ENCODE data around the gene FBXO45. TPM values are rescaled to one million over a fixed set of nuclear protein-coding genes. Genes with fewer than 3 reads are reported as not detected.
"Not testable (repeated sequence)": the region's sequence is repeated elsewhere in the genome, so short reads cannot be mapped to it uniquely, and the experiment has no call there.

The FBXO45 gene
- total RNA-seq, 2 experiments from 2014 or later = 19.7 TPM

- Mint-ChIP-seq H3K4me3 (no peak overlapping the region), H3K4me1 (peaks cover 25% of the 10 kb centered on the region), H3K27me3 (peaks cover 6% of the 10 kb centered on the region), H3K27ac (no peak overlapping the region), H3K9me3 (peaks cover 2% of the 10 kb centered on the region), H3K36me3 (ENCODE audit: low read depth) (no peaks in the 10 kb centered on the region)
- peak; percentile 63 for DNase-seq
- ChIA-PET POLR2A (interaction anchor here (0.9 to 1.4 kb wide), 4 partner anchors 27 to 338 kb away, joined by 3 to 5 read pairs (median 4); partner anchors contain the start of genes CEP19, FBXO45, NCBP2 and PIGX), CTCF (interaction anchor here (0.6 to 12.1 kb wide), 10 partner anchors 40 to 350 kb away, joined by 3 to 219 read pairs (median 4); partner anchors contain the start of gene PAK2)
Measured at GRCh38 chr3:196604548-196604947, 36.1 kb downstream of the FBXO45 start.

GRCh38 chr3:196608693-196609092, 40.2 kb downstream of the FBXO45 start:
- ChIA-PET CTCF (interaction anchor here (0.8 to 12.1 kb wide), 24 partner anchors 16 to 362 kb away, joined by 3 to 219 read pairs (median 5); partner anchors contain the start of genes FBXO45, NRROS, PAK2 and PIGX), POLR2A (interaction anchor here (1.2 to 11.7 kb wide), 11 partner anchors 23 to 334 kb away, joined by 3 to 177 read pairs (median 9); partner anchors contain the start of genes CEP19, FBXO45, NCBP2 and NRROS)
- H3K27me3 Mint-ChIP-seq = peaks cover 6% of the 10 kb centered on the region
- H3K27ac Mint-ChIP-seq = no peak overlapping the region
- peaks cover 3% of the 10 kb centered on the region for H3K36me3 Mint-ChIP-seq (ENCODE audit: low read depth)
- H3K4me1 Mint-ChIP-seq = peaks cover 53% of the 10 kb centered on the region
- no peak for DNase-seq
- no peaks in the 10 kb centered on the region for H3K9me3 Mint-ChIP-seq
- H3K4me3 Mint-ChIP-seq = no peak overlapping the region

DNA sequence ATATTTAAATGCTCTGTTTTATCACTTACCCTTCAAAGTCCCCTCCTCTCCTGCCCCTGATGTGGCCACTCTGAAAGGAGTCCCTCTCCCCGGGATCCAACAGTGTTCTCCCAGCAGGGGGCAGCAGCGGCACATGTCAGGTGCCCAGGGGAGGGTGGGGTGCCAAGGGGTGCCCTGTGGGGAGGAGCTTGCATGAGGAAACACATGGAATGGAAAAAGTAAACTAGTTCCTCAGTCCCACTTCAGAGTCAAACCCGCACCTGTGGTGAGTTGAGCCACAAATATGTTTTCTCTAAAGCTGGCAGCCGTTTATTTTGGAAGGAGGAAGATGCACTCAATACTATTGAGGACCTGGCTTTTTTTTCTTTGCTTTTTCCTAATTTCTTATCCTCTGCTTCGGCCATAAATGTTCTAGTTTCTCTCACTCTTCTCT, 40.9 kb downstream of the FBXO45 start:
- peaks cover 3% of the 10 kb centered on the region for H3K36me3 Mint-ChIP-seq (ENCODE audit: low read depth)
- ChIA-PET POLR2A (interaction anchor here (0.9 to 11.7 kb wide), 17 partner anchors 11 to 333 kb away, joined by 3 to 177 read pairs (median 6); partner anchors contain the start of genes CEP19, FBXO45, NCBP2 and NRROS), CTCF (interaction anchor here (0.6 to 12.1 kb wide), 40 partner anchors 9 to 361 kb away, joined by 3 to 219 read pairs (median 4); partner anchors contain the start of genes CEP19, FBXO45, NCBP2 and NRROS)
- DNase-seq = peak; percentile 95
- H3K27ac Mint-ChIP-seq = peak overlapping the region; percentile 81
- peaks cover 6% of the 10 kb centered on the region for H3K27me3 Mint-ChIP-seq
- peaks cover 54% of the 10 kb centered on the region for H3K4me1 Mint-ChIP-seq
- no peaks in the 10 kb centered on the region for H3K9me3 Mint-ChIP-seq
- H3K4me3 Mint-ChIP-seq = peak overlapping the region; percentile 42

DNA sequence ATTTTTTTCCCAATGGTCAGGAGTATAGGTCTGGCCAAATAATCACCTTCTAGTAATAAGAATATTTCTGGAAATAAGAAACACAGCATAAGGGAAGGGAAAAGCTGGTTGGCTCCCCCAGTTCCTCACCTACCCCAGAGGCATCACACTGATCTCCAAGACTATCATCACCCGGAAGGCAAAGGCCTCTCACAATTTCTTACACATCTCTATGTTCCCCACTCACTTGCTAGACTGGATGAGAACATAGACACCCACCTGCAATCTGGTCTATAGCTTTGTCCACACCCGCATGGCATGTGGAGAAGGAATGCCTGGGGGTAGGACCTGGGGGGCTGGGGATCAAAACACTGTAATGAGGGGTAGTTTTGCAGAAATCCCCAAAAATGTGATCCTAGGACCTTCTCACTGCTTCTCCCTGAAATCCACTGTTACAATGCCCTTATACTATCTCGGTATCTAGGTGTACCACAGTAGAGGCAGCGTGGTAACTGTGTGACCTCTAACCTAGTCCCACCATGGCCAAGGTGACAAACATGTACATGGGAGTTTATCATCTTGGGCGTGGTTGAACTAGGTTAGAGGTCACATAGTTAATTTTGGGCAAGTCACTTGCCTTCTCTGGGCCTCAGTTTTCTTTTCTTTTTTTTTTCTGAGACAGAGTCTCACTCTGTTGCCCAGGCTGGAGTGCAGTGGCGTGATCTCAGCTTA, 41.5 kb downstream of the FBXO45 start:
- Mint-ChIP-seq H3K9me3 (no peaks in the 10 kb centered on the region), H3K27ac (peak overlapping the region; percentile 81), H3K4me1 (peaks cover 50% of the 10 kb centered on the region), H3K36me3 (ENCODE audit: low read depth) (peaks cover 3% of the 10 kb centered on the region), H3K4me3 (peak overlapping the region; percentile 42), H3K27me3 (peaks cover 6% of the 10 kb centered on the region)
- ChIA-PET POLR2A (interaction anchor here (0.9 to 11.7 kb wide), 17 partner anchors 12 to 333 kb away, joined by 3 to 177 read pairs (median 6); partner anchors contain the start of genes CEP19, FBXO45, NCBP2 and NRROS), CTCF (interaction anchor here (0.6 to 12.1 kb wide), 38 partner anchors 8 to 360 kb away, joined by 3 to 219 read pairs (median 4); partner anchors contain the start of genes CEP19, FBXO45, NCBP2 and NRROS)
- peak; percentile 63 for DNase-seq

- POLR2A ChIA-PET = interaction anchor here (0.7 to 11.7 kb wide), 14 partner anchors 10 to 358 kb away, joined by 3 to 177 read pairs (median 4); partner anchors contain the start of genes FBXO45, NCBP2, NRROS and SENP5
- H3K4me3 Mint-ChIP-seq = peak overlapping the region; percentile 58
Measured at GRCh38 chr3:196611761-196612483, 43.5 kb downstream of the FBXO45 start.

DNA sequence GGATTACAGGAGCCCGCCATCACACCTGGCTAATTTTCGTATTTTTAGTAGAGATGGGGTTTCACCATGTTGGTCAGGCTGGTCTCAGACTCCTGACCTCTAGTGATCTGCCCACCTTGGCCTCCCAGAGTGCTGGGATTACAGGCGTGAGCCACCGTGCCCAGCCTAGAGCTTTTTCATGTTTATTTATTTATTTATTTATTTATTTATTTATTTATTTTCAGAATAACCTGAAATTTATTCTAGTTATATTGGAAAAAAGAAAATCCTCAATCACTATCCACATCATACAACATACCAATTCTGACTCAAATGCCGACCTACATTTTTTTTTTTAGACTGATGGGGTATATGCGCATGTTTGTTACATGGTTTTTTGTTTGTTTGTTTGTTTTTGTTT, 46.8 kb downstream of the FBXO45 start:
- not testable (repeated sequence) for H3K27me3 Mint-ChIP-seq; H3K27ac Mint-ChIP-seq; H3K36me3 Mint-ChIP-seq (ENCODE audit: low read depth); H3K9me3 Mint-ChIP-seq; H3K4me3 Mint-ChIP-seq; DNase-seq
- POLR2A ChIA-PET = interaction anchor here (0.7 to 11.7 kb wide), 3 partner anchors 16 to 41 kb away, joined by 4 to 131 read pairs (median 9); partner anchors contain the start of gene NRROS
- CTCF ChIA-PET = interaction anchor here (0.8 to 1.5 kb wide), 3 partner anchors 9 to 16 kb away, joined by 3 read pairs; no protein-coding TSS in a partner anchor
- H3K4me1 Mint-ChIP-seq = peaks cover 43% of the 10 kb centered on the region

More at GRCh38 chr3:196611761-196612483, 43.5 kb downstream of the FBXO45 start:
- Mint-ChIP-seq H3K36me3 (ENCODE audit: low read depth) (peaks cover 3% of the 10 kb centered on the region), H3K9me3 (no peaks in the 10 kb centered on the region), H3K4me1 (peaks cover 51% of the 10 kb centered on the region), H3K27me3 (peaks cover 3% of the 10 kb centered on the region), H3K27ac (peak overlapping the region; percentile 85)
- CTCF ChIA-PET = interaction anchor here (0.7 to 12.1 kb wide), 7 partner anchors 20 to 83 kb away, joined by 3 to 219 read pairs (median 7); partner anchors contain the start of genes FBXO45, NRROS and WDR53
- DNase-seq = peak; percentile 43

DNA sequence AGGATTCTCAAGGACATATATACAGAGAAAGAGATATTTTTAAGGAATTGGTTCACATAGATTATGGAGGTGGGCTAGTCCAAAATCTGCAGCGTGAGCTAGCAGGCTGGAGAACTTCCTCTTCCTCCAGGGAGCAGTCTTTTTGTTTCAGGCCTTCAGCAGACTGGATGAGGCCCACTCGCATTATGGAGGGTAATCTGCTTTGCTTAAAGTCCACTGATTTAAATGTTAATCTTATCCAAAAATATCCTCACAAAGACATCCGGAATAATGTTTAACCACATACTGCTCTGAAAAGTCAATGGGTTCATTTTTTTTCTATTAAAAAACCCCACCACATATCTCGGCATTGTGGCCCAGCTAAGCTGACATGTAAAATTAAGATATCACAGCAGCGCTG, 48.8 kb downstream of the FBXO45 start:
- ChIA-PET POLR2A (interaction anchor here (0.9 to 11.7 kb wide), 3 partner anchors 12 to 24 kb away, joined by 5 to 131 read pairs (median 6); partner anchors contain the start of gene NRROS), CTCF (interaction anchor here (0.6 to 2.2 kb wide), 4 partner anchors 13 to 544 kb away, joined by 3 to 8 read pairs (median 4); no protein-coding TSS in a partner anchor)
- no peaks in the 10 kb centered on the region for H3K9me3 Mint-ChIP-seq

GRCh38 chr3:196619223-196619622, 50.8 kb downstream of the FBXO45 start:
- POLR2A ChIA-PET = no interaction called here
- Mint-ChIP-seq H3K36me3 (ENCODE audit: low read depth) (no peaks in the 10 kb centered on the region), H3K27me3 (no peaks in the 10 kb centered on the region), H3K27ac (no peak overlapping the region), H3K4me1 (peaks cover 24% of the 10 kb centered on the region), H3K4me3 (no peak overlapping the region), H3K9me3 (no peaks in the 10 kb centered on the region)
- no peak for DNase-seq
- CTCF ChIA-PET = interaction anchor here (0.6 kb wide), 1 partner anchor 13 kb away, joined by 3 read pairs; no protein-coding TSS in a partner anchor

More for the DNA sequence above, 48.8 kb downstream of the FBXO45 start:
- Mint-ChIP-seq H3K4me1 (peaks cover 34% of the 10 kb centered on the region), H3K27ac (no peak overlapping the region), H3K27me3 (no peaks in the 10 kb centered on the region), H3K4me3 (no peak overlapping the region), H3K36me3 (ENCODE audit: low read depth) (peaks cover 3% of the 10 kb centered on the region)
- DNase-seq = no peak

DNA sequence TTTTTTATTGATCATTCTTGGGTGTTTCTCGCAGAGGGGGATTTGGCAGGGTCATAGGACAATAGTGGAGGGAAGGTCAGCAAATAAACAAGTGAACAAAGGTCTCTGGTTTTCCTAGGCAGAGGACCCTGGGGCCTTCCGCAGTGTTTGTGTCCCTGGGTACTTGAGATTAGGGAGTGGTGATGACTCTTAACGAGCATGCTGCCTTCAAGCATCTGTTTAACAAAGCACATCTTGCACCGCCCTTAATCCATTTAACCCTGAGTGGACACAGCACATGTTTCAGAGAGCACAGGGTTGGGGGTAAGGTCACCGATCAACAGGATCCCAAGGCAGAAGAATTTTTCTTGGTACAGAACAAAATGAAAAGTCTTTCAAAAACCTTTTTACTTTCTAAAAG, 51.2 kb downstream of the FBXO45 start:
- peaks cover 28% of the 10 kb centered on the region for H3K4me1 Mint-ChIP-seq
- POLR2A ChIA-PET = interaction anchor here (2.3 kb wide), 1 partner anchor 12 kb away, joined by 12 read pairs; no protein-coding TSS in a partner anchor
- H3K27ac Mint-ChIP-seq = not testable (repeated sequence)

GRCh38 chr3:196620161-196620604, 51.7 kb downstream of the FBXO45 start:
- Mint-ChIP-seq H3K4me3 (peak overlapping the region; percentile 15), H3K27me3 (no peaks in the 10 kb centered on the region), H3K4me1 (peaks cover 33% of the 10 kb centered on the region), H3K27ac (peak overlapping the region; percentile 71), H3K9me3 (no peaks in the 10 kb centered on the region), H3K36me3 (ENCODE audit: low read depth) (no peaks in the 10 kb centered on the region)
- DNase-seq = no peak
- POLR2A ChIA-PET = interaction anchor here (1.1 to 2.3 kb wide), 2 partner anchors 12 to 19 kb away, joined by 3 to 12 read pairs; no protein-coding TSS in a partner anchor
- CTCF ChIA-PET = no interaction called here

More for the DNA sequence above, 51.2 kb downstream of the FBXO45 start:
- DNase-seq; H3K27me3 Mint-ChIP-seq; H3K9me3 Mint-ChIP-seq; H3K36me3 Mint-ChIP-seq (ENCODE audit: low read depth); CTCF ChIA-PET; H3K4me3 Mint-ChIP-seq: not testable (repeated sequence)

DNA sequence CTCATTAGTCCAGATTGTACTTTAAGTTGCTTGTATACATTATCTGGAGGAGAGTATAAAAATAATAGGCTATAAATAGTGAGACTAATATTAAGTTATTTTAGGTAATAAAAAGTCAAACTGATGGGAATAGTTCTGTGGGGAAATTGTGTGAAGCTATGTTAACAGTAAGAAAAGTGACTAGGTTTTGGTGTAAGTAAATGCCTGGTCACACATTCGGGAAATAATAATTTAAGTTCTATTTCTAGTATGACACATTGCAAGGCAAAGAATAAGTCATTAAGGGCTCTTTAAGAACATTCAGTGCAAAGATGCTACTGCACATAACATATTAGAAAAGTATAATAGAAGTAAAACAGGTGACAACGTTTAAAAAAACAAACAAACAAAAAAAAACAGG, 52.2 kb downstream of the FBXO45 start:
- H3K27me3 Mint-ChIP-seq = peaks cover 2% of the 10 kb centered on the region
- no peak for DNase-seq
- ChIA-PET POLR2A (interaction anchor here (0.9 to 2.3 kb wide), 4 partner anchors 9 to 92 kb away, joined by 3 to 12 read pairs (median 5); no protein-coding TSS in a partner anchor), CTCF (no interaction called here)
- H3K9me3 Mint-ChIP-seq = no peaks in the 10 kb centered on the region
- H3K4me1 Mint-ChIP-seq = peaks cover 36% of the 10 kb centered on the region
- no peak overlapping the region for H3K27ac Mint-ChIP-seq
- peaks cover 3% of the 10 kb centered on the region for H3K36me3 Mint-ChIP-seq (ENCODE audit: low read depth)
- no peak overlapping the region for H3K4me3 Mint-ChIP-seq

DNA sequence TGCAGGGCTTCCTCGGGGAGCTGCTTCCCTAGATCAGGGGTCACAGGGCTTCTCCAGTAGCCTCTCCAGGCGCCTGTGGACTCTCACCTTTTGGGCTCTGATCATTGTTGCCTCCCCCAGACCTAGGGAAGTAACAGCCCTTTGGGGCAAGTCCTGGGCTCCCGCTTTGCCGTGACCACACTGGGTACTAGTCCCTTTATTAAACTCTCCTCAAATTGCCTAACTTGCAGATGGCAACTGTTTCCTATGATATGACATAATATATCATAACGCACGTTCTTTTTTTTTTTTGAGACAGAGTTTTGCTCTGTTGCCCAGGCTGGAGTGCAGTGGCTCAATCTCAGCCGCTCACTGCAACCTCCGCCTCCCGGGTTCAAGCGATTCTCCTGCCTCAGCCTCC, 53.2 kb downstream of the FBXO45 start:
- no peaks in the 10 kb centered on the region for H3K9me3 Mint-ChIP-seq
- DNase-seq = no peak
- ChIA-PET CTCF (interaction anchor here (0.8 to 1.4 kb wide), 2 partner anchors 10 to 64 kb away, joined by 3 to 5 read pairs; no protein-coding TSS in a partner anchor), POLR2A (interaction anchor here (0.9 to 2.3 kb wide), 3 partner anchors 10 to 93 kb away, joined by 3 to 12 read pairs (median 7); no protein-coding TSS in a partner anchor)
- peaks cover 37% of the 10 kb centered on the region for H3K4me1 Mint-ChIP-seq
- H3K27me3 Mint-ChIP-seq = peaks cover 2% of the 10 kb centered on the region
- H3K4me3 Mint-ChIP-seq = no peak overlapping the region
- peaks cover 3% of the 10 kb centered on the region for H3K36me3 Mint-ChIP-seq (ENCODE audit: low read depth)
- no peak overlapping the region for H3K27ac Mint-ChIP-seq
